ENCODE measurements around the gene FBXO45. TPM values are rescaled to one million over a fixed set of nuclear protein-coding genes. Genes with fewer than 3 reads are reported as not detected.
"Not testable (repeated sequence)": the region's sequence is repeated elsewhere in the genome, so short reads cannot be mapped to it uniquely, and the experiment has no call there.

Gene FBXO45, protein sequence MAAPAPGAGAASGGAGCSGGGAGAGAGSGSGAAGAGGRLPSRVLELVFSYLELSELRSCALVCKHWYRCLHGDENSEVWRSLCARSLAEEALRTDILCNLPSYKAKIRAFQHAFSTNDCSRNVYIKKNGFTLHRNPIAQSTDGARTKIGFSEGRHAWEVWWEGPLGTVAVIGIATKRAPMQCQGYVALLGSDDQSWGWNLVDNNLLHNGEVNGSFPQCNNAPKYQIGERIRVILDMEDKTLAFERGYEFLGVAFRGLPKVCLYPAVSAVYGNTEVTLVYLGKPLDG
- 14.0 TPM for polyA plus RNA-seq (ENCODE audit: insufficient read length)

DNA sequence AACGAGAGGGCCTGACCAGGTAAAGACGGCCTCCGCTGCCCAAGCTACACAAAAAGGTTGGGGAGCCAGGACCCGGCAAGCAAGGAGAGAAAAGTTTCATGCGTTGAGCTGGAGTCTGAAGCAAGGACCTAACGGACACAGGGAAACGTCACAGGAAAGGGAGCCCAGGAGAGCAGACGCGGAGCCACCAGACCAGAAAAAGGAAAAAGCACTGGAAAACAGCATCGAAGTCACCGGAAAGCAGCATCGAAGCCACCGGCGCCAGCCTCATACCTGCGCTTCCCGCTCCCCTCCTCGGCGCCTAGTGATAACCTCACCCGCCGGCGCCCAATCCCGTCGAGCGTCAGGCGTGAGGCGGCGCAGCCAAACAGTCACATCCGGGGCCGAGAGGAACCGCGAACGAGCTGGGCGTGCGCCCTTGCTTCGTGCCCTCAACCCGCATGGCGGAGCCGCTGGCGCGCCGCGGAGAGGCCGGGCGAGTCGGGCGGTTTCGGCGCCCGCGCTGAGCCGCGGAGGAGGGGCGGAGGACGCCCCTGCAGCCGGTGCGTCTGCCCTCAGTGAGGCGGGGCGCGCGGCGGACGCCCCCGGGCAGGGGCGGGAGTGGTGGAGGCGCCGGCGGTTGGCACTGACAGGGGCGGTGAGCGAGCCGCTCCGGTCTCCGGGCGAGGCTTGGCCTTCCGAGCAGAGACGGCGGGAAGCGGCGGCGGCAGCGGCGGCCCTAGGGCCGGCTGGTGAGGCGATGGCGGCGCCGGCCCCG is at the start of gene FBXO45, which contains the start of gene WDR53:
Gene FBXO45 (plus strand): TSS at position 415 of the 757 bp plus-strand sequence. CDS start 325 bp downstream, at position 740.
Gene WDR53 (minus strand): TSS at position 309 of the 757 bp plus-strand sequence. CDS start 7,079 bp downstream, outside the sequence.
- DNase-seq: peak; percentile 96

- no peak for DNase-seq
Observed at GRCh38 chr3:196518966-196519717, 49.3 kb upstream of the FBXO45 start.

DNA sequence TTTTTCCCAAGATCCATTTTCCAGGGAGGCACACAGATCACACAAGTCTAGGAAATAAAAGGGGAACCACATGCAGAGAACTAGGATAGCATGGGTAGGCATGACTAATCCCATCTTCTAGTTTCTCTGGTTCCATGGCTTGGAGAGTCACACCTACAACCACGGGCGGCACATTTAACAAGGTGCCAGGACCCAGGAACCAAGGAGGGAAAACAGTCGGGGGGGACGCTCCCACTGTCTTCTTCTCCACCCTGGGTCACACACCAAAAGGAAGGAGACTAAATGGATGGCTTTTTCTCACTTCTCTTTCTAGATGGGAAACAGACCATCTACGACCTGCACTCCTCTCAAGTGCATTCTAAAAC is 48.8 kb upstream of the FBXO45 start:
- no peak for DNase-seq

GRCh38 chr3:196521291-196521690 is 47.2 kb upstream of the FBXO45 start:
- not testable (repeated sequence) for DNase-seq

GRCh38 chr3:196523841-196524240 is 44.6 kb upstream of the FBXO45 start:
- DNase-seq: no peak

- DNase-seq: no peak
Observed at GRCh38 chr3:196524527-196524926, 43.9 kb upstream of the FBXO45 start.

DNA sequence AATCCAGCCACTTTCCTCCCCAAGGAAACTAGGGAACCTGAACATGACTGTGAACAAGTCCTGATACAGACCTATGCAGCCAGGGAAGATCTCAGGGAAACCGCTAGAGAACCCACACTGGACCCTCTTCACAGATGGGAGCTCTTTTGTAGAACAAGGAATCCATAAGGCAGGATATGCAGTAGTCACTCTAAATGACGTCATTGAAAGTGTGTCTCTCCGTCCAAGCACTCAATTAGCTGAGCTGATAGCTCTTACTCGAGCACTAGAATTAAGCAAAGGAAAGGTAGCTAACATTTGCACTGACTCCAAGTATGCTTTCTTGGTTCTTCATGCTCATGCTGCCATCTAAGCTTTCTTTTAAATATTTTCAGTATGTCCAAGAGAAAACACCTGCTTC is 43.3 kb upstream of the FBXO45 start:
- no peak for DNase-seq

DNA sequence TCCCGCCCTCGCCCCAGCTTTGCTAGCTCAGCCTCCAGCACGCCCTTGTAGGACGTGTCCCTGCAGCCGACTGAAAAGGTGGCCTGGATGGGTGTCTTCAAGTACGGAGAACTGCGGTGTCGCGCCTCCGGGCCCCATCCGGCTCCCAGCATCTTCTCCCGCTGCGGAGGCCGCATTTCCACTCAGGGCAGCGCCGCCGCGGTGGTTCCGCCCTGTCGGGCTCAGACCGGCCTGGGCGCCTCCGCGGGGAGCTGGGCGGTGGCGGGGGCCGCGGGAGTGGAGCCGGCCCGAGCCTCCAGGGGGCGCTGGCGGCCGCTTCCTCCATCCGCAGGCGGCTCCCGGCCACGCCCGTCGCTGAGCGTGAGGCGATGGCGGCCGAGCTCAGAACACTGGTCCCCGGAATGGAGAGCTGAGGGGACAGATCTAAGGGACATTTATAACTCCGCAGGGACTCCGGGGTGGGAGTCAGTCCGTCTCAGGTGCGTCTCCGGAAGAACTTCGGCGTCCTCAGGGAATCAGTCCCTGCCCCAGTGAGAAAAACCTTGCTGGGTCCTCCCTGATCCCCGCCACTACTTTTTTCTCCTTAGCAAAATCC is 39.7 kb upstream of the FBXO45 start:
- peak; percentile 68 for DNase-seq

GRCh38 chr3:196531418-196531817 is 37.0 kb upstream of the FBXO45 start:
- no peak for DNase-seq

DNA sequence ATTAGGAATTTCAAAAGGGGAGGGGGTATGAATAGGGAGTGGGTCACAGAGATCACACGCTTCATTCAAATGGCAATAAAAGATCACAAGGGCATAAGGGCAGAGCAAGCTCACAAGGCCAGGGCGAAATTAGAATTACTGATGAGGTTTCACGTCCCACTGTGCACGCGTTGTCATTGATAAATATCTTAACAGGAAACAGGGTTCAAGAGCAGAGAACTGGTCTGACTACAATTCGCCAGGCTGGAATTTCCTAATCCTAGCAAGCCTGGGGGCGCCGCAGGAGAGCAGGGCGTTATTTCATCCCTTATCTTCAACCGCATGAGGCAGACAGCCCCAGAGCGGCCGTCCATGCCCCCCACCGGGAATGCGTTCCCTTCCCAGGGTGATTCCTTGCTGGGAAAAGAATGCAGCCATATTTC is 35.2 kb upstream of the FBXO45 start:
- DNase-seq: no peak

GRCh38 chr3:196537319-196537984 is 31.0 kb upstream of the FBXO45 start:
- DNase-seq: peak; percentile 26

- DNase-seq: no peak
Observed at GRCh38 chr3:196541684-196542445, 26.6 kb upstream of the FBXO45 start.

- DNase-seq: no peak
Observed at GRCh38 chr3:196544491-196544992, 23.9 kb upstream of the FBXO45 start.

GRCh38 chr3:196546537-196546936 is 21.9 kb upstream of the FBXO45 start:
- no peak for DNase-seq

GRCh38 chr3:196547067-196547466 is 21.4 kb upstream of the FBXO45 start:
- no peak for DNase-seq

DNA sequence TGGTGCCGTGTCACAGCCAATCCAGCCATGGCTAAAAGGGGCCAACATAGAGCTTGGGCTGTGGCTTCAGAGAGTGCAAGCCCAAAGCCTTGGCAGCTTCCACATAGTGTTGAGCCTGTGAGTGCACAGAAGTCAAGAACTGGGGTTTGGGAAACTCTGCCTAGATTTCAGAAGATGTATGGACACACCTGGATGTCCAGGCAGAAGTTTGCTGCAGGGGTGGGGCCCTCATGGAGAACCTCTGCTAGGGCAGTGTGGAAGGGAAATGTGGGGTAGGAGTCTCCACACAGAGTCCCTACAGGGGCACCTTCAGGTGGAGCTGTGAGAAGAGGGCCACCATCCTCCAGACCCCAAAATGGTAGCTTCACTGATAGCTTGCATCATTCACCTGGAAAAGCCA is 19.1 kb upstream of the FBXO45 start:
- not testable (repeated sequence) for DNase-seq

- not testable (repeated sequence) for DNase-seq
Observed at GRCh38 chr3:196550172-196550571, 18.3 kb upstream of the FBXO45 start.

DNA sequence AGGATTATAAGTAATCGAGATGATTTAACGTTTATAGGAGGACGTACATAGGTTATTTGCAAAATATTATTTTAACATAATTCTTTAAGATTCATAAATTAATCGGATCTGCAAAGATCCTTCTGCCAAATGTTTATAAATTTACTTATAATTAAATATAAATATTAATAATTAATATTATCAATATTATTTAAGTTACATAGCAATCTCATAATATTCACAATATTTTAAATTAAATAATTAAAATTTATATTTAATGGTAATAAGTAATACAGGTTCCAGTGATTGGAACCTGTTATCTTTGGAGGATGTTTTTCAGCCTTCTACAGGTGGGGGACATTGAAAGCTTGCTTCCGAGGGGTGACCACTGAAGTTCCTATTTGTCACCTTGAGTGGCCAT is 16.2 kb upstream of the FBXO45 start:
- DNase-seq: no peak

GRCh38 chr3:196553551-196553950 is 14.9 kb upstream of the FBXO45 start:
- no peak for DNase-seq

GRCh38 chr3:196554205-196554604 is 14.3 kb upstream of the FBXO45 start:
- DNase-seq: no peak

DNA sequence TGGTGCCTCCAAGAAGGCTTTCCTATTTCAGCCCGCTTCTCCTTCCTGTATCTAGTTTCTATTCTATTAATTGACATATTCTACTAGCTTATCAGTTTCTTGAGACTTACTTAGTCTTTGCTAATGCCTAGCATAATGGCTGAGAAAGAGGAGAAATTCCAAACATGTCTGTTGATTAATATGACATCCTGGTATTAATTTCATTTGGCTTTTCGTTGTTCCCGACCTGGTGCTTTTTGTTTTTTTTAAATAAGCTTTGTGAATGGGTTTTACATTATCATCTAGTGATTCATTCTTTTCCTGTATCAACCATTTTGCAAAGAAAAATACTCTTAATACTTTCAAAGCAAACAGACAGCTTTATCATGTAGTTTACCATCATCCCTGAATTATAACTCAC is 13.2 kb upstream of the FBXO45 start:
- no peak for DNase-seq
